ENCODE measurements around the gene MEIS1. TPM values are rescaled to one million over a fixed set of nuclear protein-coding genes. Genes with fewer than 3 reads are reported as not detected.

MEIS1 gene
- total and polyA plus RNA-seq, 2 of the 8 experiments (the other 6 are each of a cell fraction or from before 2014, with no cell fraction given), result 0.17 to 1.2 TPM

- TF ChIP-seq SUZ12 (IDR thresholded peaks at IDR 0.05; ENCODE audit: low read length), result peak; percentile 94
- no peak for TF ChIP-seq SIX5 (IDR thresholded peaks at IDR 0.05; ENCODE audit: low read depth, low read length)
Observed at GRCh38 chr2:66433945-66434678, 813 bp upstream of the MEIS1 start (continued).

Data from H1 (cell line).